ENCODE measurements around the gene BLTP2. TPM values are rescaled to one million over a fixed set of nuclear protein-coding genes. Genes with fewer than 3 reads are reported as not detected.

Gene BLTP2
- total and polyA plus RNA-seq, 7 donors: 23.6 to 100 (median 71.0) TPM

DNA sequence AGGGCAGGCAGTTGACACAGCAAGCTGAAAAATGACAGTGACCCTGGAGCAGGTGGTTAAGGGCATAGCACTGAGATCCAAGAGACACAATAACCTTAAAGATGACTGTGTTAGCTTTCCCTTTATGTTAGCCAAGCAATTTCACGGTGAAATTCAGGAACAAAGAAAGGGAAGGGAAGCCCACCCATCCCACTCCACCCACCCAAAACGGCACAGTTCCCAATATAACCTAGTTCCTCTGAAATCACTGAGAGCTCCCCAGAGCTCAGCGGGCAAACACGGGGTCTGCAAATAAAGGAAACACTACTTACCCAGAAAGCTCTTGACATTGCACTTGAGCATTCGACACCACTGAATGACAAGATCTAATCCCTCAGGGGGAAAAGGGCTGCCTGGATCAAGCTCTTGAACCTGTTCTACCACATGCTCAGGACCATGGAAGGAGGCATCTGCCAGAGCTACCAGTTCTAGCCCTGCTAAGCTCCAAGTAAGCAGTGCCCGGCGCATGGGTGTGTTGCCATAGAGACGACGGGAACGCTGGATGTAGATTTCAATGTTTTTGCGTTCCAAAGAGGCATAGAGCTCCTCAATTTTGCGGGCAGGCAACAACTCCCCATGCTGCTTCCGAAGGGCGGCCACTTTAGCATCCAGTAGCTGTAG, 10.6 kb downstream of the BLTP2 start:
- intact Hi-C loops (cut with DNase I): no loop called here
- DNase-seq: no peak
- no peak for ATAC-seq
- 85 to 89% (median 86%) methylated on average over 14 of the region's 14 CpGs for WGBS, 3 donors
- no peak overlapping the region for H3K27ac ChIP-seq
- TF ChIP-seq, protein P1, sequence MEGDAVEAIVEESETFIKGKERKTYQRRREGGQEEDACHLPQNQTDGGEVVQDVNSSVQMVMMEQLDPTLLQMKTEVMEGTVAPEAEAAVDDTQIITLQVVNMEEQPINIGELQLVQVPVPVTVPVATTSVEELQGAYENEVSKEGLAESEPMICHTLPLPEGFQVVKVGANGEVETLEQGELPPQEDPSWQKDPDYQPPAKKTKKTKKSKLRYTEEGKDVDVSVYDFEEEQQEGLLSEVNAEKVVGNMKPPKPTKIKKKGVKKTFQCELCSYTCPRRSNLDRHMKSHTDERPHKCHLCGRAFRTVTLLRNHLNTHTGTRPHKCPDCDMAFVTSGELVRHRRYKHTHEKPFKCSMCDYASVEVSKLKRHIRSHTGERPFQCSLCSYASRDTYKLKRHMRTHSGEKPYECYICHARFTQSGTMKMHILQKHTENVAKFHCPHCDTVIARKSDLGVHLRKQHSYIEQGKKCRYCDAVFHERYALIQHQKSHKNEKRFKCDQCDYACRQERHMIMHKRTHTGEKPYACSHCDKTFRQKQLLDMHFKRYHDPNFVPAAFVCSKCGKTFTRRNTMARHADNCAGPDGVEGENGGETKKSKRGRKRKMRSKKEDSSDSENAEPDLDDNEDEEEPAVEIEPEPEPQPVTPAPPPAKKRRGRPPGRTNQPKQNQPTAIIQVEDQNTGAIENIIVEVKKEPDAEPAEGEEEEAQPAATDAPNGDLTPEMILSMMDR (IDR thresholded peaks at IDR 0.05): no peak
- H3K4me1 ChIP-seq: no peaks in the 10 kb centered on the region
- no peaks in the 10 kb centered on the region for H3K9me3 ChIP-seq
- H3K36me3 ChIP-seq (ENCODE audit: insufficient read depth in 1 of 2, low read depth in 1 of 2): peaks cover 41 to 100% of the 10 kb centered on the region in 2 donors
- H3K27me3 ChIP-seq (ENCODE audit: insufficient read depth in 3 of 3, low read length in 2 of 3): no peaks in the 10 kb centered on the region
- H3K4me3 ChIP-seq: no peak overlapping the region

DNA sequence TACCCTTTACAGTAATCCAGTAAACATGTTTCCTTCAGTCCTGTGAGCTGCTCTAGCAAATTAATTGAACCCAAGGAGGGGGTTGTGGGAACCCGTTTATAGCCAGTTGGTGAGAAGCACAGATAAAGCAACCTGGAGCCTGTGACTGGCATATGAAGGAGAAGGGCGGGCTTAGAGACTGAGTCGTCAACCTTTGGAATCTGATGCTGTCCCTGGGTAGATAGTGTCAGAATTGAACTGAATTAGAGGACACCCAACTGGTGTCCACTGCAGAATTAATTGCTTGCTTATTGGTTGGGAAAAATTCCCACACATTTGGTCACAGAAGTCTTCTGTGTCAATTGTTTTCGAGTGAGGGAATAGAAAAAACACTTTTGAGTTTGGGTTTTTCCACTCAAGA, 18.1 kb downstream of the BLTP2 start:
- Histone ChIP-seq H3K9me3 (no peaks in the 10 kb centered on the region), H3K27ac (no peak overlapping the region), H3K4me1 (no peaks in the 10 kb centered on the region), H3K4me3 (no peak overlapping the region), H3K27me3 (ENCODE audit: insufficient read depth in 3 of 3, low read length in 2 of 3) (no peaks in the 10 kb centered on the region), H3K36me3 (ENCODE audit: insufficient read depth in 1 of 2, low read depth in 1 of 2) (peaks cover 21 to 96% of the 10 kb centered on the region in 2 donors)
- intact Hi-C loops (cut with DNase I): no loop called here
- ATAC-seq: no peak
- DNase-seq: no peak
- TF ChIP-seq, protein P1 (IDR thresholded peaks at IDR 0.05): no peak
- 78 to 89% (median 89%) methylated on average over 4 of the region's 4 CpGs for WGBS, 3 donors

DNA sequence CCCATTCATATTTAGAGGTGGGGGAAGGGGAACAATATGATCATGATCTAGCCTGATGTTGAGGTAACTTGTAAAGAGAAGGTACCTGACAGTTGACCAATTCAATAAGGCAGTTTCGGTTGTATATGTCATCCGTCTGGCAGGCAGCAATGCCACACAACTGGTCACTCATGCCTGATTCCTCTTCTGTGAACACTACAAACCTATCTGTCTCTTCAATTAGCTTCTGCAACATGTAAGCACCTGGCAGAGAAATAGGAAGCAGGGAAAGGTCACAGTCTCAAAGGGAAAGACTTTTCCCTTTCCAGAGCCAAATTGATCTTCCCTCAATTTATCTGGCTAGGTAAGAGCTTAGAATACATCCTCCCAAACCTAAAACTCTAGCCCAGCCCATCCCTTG, 20.8 kb downstream of the BLTP2 start:
- Histone ChIP-seq H3K4me3 (no peak overlapping the region), H3K9me3 (no peaks in the 10 kb centered on the region), H3K4me1 (no peaks in the 10 kb centered on the region), H3K36me3 (ENCODE audit: insufficient read depth in 1 of 2, low read depth in 1 of 2) (peaks cover 30 to 96% of the 10 kb centered on the region in 2 donors), H3K27ac (peak overlapping the region; percentile 69), H3K27me3 (ENCODE audit: insufficient read depth in 3 of 3, low read length in 2 of 3) (no peaks in the 10 kb centered on the region)
- TF ChIP-seq, protein P1 (IDR thresholded peaks at IDR 0.05): no peak
- DNase-seq (no peak), ATAC-seq (peak in 3 of 4 donors; percentile 20 to 25 (median 22))
- intact Hi-C loops (cut with DNase I): no loop called here
- 61 to 80% (median 71%) methylated on average over 2 of the region's 2 CpGs for WGBS, 3 donors

DNA sequence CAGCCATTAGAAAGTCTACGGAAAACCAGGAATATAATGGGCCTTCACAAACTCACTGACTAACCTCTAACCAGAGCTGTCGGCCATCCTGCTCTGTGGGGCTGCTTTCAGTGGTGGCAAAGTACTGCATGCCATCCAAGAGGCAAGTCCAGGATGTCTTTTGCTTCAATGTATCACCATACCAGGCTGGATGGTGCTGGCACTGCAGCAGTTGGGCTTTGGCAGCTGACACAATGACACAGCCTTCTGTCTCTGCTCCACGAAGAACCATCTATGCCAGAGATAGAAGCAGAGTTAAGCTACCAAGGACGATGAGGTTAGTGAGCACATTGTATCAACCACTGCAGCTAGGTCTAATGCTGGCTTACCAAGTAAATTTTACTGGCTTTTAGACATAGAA, 21.3 kb downstream of the BLTP2 start:
- Histone ChIP-seq H3K4me1 (no peaks in the 10 kb centered on the region), H3K27ac (peak overlapping the region; percentile 69), H3K9me3 (no peaks in the 10 kb centered on the region), H3K27me3 (ENCODE audit: insufficient read depth in 3 of 3, low read length in 2 of 3) (no peaks in the 10 kb centered on the region), H3K36me3 (ENCODE audit: insufficient read depth in 1 of 2, low read depth in 1 of 2) (peaks cover 30 to 96% of the 10 kb centered on the region in 2 donors), H3K4me3 (no peak overlapping the region)
- peak in 1 of 2 donors; percentile 67 for DNase-seq
- TF ChIP-seq, protein P1 (IDR thresholded peaks at IDR 0.05): no peak
- intact Hi-C loops (cut with DNase I): no loop called here
- ATAC-seq: peak; percentile 83 to 94 (median 92)
- WGBS, 3 donors: 42 to 60% (median 50%) methylated on average over 4 of the region's 4 CpGs

DNA sequence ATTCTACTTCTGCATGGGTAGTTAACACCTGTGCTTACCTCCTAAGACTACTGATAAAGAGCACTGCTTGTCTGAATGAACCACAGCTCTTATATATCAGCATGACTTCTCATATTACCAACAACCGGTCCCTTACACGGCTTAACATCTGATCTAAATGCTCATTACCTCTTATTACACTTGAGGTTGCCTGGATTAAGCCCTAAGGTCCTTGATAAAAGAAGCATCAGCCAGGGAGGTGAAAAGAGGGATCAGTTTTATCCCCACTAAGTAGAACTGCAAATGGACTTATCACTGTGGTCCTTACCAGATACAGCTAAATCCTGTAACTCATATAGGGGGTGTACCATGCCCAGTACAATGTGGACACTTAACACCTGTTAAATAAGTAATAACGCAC, 22.8 kb downstream of the BLTP2 start:
- no peak for DNase-seq
- H3K4me1 ChIP-seq: no peaks in the 10 kb centered on the region
- no peaks in the 10 kb centered on the region for H3K9me3 ChIP-seq
- TF ChIP-seq, protein P1 (IDR thresholded peaks at IDR 0.05): no peak
- no peak overlapping the region for H3K4me3 ChIP-seq
- intact Hi-C loops (cut with DNase I): no loop called here
- no peaks in the 10 kb centered on the region for H3K27me3 ChIP-seq (ENCODE audit: insufficient read depth in 3 of 3, low read length in 2 of 3)
- ATAC-seq: no peak
- H3K36me3 ChIP-seq (ENCODE audit: insufficient read depth in 1 of 2, low read depth in 1 of 2): peaks cover 30 to 96% of the 10 kb centered on the region in 2 donors
- no peak overlapping the region for H3K27ac ChIP-seq
- 56 to 77% (median 58%) methylated on average over 3 of the region's 3 CpGs for WGBS, 3 donors

Data from psoas muscle (tissue), 8 donors.